NCI-H526 treated with DMSO at 0.1 percent for 48 hours (cell line): ENCODE results near the gene KRTAP9-8.
"Not testable (repeated sequence)": the region's sequence is repeated elsewhere in the genome, so short reads cannot be mapped to it uniquely, and the experiment has no call there.

Experiments used
- DNase-seq: peaks from one replicate; lab custom pipeline; 2025; lab: John Stamatoyannopoulos, UW

KRTAP9-8 gene

DNA sequence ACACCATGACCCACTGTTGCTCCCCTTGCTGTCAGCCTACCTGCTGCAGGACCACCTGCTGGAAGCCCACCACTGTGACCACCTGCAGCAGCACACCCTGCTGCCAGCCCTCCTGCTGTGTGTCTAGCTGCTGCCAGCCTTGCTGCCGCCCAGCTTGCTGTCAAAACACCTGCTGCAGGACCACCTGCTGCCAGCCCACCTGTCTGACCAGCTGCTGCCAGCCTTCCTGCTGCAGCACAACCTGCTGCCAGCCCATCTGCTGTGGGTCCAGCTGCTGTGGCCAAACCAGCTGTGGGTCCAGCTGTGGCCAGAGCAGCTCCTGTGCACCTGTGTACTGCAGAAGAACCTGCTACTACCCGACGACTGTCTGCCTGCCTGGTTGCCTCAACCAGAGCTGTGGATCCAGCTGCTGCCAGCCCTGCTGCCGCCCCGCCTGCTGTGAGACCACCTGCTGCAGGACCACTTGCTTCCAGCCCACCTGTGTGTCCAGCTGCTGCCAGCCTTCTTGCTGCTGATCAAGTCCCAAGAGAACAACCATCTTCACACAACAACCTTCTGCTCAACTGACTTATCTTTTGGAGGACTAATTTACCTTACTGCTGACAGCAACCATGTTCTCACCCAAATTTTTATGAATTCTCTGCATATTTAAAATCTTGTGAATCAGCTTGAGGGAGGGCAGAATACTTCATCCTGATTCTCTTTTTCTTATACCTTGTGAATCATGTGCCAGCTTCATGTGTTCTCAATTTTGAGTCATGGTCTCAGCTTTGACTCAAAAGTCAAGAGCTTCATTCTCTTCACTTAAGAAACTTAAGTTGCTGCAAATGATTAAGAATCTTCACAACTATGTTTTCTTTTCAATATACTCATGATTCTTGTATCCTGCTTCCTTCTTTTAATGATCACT is 17.8 kb downstream of the KRTAP9-8 start, which contains the start of gene KRTAP9-9:
TSS of gene KRTAP9-9 (plus strand) at position 4 of the 910 bp plus-strand sequence.
- DNase-seq = not testable (repeated sequence)

DNA sequence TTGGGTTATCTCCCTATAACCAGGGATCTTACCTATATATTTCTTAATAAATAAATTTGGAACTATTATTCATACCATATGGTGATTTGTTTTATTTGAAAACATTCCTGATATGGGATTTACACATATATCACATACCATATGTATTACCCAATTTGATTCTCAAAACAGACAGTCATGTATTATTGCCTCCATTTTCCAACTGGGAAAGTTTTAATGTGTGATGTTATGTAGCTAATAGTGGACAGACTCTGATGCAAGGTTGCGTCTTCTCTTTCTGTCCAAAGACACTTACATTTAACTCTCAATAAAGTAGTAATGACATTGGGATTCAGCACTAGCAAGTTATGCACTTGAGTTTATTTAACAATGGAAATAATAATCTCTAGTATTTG is 18.5 kb downstream of the KRTAP9-8 start:
- DNase-seq = no peak

DNA sequence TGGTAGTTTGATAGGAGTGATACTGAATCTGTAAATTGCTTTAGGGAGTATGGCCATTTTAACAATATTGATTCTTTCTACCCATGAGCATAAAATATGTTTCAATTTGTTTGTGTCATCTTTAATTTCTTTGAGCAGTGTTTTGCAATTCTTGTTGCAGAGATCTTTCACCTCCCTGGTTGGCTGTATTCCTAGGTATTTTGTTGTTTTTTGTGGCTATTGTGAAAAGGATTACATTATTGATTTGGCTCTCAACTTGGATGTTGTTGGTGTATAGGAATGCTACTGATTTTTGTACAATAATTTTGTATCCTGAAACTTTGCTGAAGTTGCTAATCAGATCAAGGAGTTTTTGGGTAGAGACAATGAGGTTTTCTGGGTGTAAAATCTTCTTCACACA is 20.6 kb downstream of the KRTAP9-8 start:
- no peak for DNase-seq

DNA sequence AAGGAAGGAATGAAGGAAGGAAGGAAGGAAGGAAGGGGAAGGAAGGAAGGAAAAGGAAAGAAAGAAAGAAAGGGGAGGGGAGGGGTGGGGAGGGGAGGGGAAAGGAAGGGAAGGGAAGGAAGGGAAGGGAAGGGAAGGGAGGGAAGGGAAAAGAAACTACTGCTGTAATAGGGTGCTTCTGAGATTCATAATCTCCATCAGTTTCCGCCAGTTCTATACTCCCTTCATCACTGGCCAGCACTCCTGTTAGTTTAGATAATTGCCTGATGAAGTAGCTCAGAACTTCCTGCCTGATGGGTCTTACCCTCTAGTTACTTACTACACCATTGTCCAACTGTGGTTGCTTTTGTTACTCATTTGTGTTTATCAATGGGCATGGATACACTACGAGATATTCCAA is 25.4 kb downstream of the KRTAP9-8 start:
- no peak for DNase-seq

DNA sequence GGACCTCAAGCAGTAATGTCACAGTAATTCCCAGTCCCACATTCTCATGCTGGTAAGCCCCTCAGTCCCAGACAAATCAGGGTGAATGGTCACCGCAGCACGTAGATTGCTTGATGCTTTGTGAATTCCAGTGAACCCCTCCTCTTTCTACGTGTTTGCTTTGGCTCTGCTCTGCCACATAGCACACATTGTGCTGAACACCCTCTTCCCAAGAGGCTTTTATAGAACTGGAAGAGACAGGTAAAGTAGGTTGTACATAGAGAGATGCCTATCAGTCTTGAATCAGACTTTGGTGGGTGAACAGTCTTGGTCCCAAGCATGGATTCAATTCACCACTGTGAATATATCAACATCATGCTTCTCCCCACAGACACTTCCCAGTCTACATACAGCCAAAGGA is 26.8 kb downstream of the KRTAP9-8 start:
- no peak for DNase-seq

DNA sequence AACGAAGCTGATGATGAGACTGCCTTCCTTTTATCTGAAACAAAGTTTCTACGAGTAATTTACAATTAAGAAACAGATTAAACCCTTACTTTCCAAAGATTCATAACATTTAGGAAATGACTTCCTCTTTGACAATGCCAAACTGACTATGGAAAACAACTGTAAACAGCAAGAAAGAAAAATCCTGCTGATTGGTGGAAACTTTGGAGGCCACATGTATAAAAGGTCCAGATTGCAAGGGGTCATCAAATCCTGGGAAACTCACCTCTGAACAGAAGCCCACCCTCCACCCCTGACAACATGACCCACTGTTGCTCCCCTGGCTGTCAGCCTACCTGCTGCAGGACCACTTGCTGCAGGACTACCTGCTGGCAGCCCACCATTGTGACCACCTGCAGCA is 27.3 kb downstream of the KRTAP9-8 start, which contains the start of gene KRTAP9-6:
TSS of gene KRTAP9-6 (plus strand) at position 301 of the 400 bp plus-strand sequence. CDS start at position 301, 0 bp downstream.
- DNase-seq = no peak

DNA sequence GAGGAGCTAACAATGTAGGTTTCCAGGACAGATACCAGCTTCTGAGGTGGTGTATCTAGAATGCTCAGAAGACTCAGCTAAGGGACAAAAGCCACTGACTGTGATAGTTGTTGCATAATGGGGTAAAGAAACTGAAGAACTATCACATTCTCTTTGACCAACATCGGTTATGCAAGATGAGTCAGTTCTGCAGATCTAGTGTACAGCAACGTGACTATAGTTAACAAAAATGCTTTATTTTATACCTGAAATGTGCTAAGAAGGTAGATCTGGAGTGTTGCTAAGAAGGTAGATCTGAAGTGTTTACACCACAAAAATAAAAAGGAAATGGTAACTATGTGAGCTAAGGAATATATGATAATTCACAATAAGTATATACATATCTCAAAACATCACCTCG is 29.9 kb downstream of the KRTAP9-8 start:
- no peak for DNase-seq

DNA sequence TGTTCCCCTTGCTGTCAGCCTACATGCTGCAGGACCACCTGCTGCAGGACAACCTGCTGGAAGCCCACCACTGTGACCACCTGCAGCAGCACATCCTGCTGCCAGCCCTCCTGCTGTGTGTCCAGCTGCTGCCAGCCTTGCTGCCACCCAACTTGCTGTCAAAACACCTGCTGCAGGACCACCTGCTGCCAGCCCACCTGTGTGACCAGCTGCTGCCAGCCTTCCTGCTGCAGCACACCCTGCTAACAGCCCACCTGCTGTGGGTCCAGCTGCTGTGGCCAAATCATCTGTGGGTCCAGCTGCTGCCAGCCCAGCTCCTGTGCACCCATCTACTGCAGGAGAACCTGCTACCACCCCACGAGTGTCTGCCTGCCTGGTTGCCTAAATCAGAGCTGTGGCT is 33.5 kb downstream of the KRTAP9-8 start:
- not testable (repeated sequence) for DNase-seq

DNA sequence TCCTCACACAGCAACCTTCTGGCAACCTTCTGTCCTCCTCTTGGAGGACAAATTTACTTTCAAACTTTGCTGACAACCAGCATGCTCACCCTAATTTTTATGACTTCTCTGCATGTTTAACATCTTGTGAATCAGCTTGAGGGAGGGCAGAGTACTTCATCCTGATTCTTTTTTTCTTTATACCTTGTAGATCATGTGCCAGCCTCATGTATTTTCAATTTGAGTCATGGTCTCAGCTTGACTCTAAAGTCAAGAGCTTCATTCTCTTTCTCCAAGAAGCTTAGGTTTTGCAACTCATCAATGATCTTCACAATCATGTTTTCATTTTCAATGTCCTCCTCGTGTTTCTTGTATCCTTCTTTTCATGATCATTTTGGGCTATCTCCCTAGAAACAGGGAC is 34.1 kb downstream of the KRTAP9-8 start:
- DNase-seq = no peak

DNA sequence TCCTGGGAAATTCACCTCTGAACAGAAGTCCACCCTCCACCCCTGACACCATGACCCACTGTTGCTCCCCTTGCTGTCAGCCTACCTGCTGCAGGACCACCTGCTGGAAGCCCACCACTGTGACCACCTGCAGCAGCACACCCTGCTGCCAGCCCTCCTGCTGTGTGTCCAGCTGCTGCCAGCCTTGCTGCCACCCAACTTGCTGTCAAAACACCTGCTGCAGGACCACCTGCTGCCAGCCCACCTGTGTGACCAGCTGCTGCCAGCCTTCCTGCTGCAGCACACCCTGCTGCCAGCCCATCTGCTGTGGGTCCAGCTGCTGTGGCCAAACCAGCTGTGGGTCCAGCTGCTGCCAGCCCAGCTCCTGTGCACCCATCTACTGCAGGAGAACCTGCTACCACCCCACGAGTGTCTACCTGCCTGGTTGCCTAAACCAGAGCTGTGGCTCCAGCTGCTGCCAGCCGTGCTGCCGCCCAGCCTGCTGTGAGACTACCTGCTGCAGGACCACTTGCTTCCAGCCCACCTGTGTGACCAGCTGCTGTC is 37.9 kb downstream of the KRTAP9-8 start, which contains the start of gene KRTAP9-7:
TSS of gene KRTAP9-7 (plus strand) at position 51 of the 543 bp plus-strand sequence. CDS start at position 51, 0 bp downstream.
- not testable (repeated sequence) for DNase-seq

DNA sequence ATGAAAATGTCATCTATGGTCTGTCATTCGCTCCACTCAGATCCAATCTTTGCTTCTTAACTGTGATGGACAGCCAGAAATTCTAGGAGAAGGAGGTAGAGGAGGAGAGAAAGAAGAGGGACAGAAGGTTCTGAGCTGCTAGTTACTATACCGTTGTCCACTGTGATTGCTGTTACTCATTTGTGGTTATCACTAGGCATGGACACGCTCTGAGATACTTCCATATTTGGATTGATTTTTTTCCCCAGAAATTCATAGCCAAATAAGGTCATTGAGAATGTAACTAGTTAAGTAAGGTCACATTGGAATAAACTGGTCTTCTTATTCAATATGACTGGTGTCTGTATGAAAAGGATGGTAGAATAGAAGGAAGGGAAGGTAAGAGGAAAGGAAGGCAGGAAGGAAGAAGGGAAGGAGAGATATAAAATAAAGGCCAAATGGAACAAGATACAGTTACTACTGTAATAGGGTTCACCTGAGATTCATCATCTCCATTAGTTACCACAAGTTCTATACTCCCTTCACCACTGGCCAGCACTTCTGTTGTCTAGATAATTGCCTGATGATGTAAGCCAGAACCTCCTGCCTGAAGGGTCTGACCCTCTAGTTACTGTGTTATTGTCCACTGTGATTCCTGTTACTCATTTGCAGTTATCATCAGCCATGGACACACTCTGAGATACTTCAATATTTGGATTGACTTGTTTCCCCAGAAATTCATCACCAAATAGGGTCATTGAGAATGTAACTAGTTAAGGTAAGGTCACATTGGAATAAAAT is 40.6 kb downstream of the KRTAP9-8 start:
- DNase-seq = no peak

DNA sequence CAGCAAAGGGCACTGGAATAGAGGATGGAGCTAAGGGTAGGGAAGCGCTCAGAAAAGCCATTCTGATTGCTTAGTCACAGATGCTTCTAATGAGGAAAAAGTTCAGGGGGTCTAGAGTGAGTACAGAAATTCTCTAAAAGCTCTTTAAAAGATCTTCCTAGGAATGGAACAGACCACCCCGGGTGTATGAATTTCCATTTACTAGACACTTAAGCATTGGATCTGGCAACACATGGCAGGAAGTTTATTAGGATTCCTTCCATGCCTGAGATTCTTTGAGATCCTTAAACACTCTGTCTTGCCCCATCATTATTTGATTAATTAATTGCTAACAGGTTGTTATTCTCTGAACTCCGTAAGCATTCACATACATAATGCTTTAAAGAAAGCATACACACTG is 46.2 kb downstream of the KRTAP9-8 start:
- DNase-seq = no peak

DNA sequence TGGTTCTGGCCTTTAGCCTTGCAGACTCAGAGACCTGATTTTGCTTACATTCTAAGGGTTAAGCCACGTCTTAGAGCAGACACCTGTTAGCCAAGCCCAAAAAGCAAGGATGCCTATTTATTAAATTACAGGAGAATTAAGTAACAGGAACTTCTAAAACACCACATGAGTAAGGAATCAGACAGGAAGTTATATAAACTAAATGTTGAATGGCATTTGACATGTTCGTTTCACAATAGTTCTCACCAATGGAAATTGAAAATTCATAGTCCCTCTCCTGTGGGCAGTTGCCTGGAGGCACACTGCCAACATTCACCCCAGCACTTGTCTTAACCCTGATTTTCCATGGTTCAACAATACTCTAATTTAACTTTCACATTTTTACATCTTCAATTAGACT is 46.7 kb downstream of the KRTAP9-8 start:
- DNase-seq = no peak

DNA sequence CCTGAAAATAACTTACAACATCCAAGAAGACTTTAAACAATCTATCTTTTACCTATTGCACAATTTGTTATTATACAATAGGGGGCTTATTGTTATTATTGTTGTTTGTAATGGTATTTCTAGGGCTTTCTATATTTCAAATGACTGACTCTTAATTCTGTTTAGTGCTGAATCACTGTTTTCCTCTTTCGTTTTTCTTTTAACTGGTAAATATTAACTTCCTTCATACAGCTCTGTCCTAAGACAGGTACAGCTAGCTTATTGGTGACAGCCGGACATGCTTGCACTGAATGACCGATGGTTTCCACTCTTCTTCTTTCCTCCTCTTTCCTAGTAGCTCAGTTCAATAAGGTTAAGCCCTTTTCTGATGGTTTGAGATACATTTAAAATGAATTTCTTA is 49.3 kb downstream of the KRTAP9-8 start:
- no peak for DNase-seq
